Aorta (tissue), 5 donors: ENCODE data around the gene ARL10. TPM values are rescaled to one million over a fixed set of nuclear protein-coding genes. Genes with fewer than 3 reads are reported as not detected.

Experiments used
- ATAC-seq: fragments of 200-7000 bp; cut with Tn5 transposase; one replicate; pipeline ENCODE4 v1.9.1; 2022; ENCODE audit warnings: moderate library complexity; ENCODE audit not compliant: low FRiP score
- DNase-seq, 2 donors: peaks; one replicate each; pipeline ENCODE4 v3.0.0-alpha.2; 2020
- H3K27ac ChIP-seq, 2 donors: one replicate each; pipeline ENCODE4 v1.5.1; 2013; ENCODE audit warnings: low read length in 2 of 2, mild to moderate bottlenecking in 2 of 2, moderate library complexity in 2 of 2, control low read depth in 1 of 2, inconsistent platforms in 1 of 2, low read depth in 1 of 2
- H3K27me3 ChIP-seq, 2 donors: one replicate each; pipeline ENCODE4 v1.6.1; 2013; ENCODE audit warnings: control low read depth in 1 of 2, low read length in 1 of 2, mild to moderate bottlenecking in 1 of 2, moderate library complexity in 1 of 2; ENCODE audit not compliant: insufficient read depth in 2 of 2, control insufficient read depth in 1 of 2
- H3K36me3 ChIP-seq, 2 donors: one replicate each; pipeline ENCODE4 v1.6.1; 2013; ENCODE audit warnings: control low read depth in 1 of 2, low read length in 1 of 2, mild to moderate bottlenecking in 1 of 2; ENCODE audit not compliant: insufficient read depth in 2 of 2, control insufficient read depth in 1 of 2
- H3K4me1 ChIP-seq, 2 donors: one replicate each; pipeline ENCODE4 v1.6.1; 2013; ENCODE audit warnings: low read length in 2 of 2, control low read depth in 1 of 2, mild to moderate bottlenecking in 1 of 2, moderate library complexity in 1 of 2; ENCODE audit not compliant: insufficient read depth in 2 of 2, control insufficient read depth in 1 of 2
- H3K4me3 ChIP-seq, 2 donors: one replicate each; pipeline ENCODE4 v1.5.1; 2013; ENCODE audit warnings: low read length in 2 of 2, control low read depth in 1 of 2, mild to moderate bottlenecking in 1 of 2
- H3K9me3 ChIP-seq: one replicate; pipeline ENCODE4 v1.6.1; 2013; ENCODE audit warnings: mild to moderate bottlenecking, low read length; ENCODE audit not compliant: control insufficient read depth
- WGBS, 2 donors: extraction: QIAGEN DNeasy Blood & Tissue Kit; methylation state at CpG; one replicate each; pipeline ENCODE4 v1.1.7; 2013; 5-methylcytosine and 5-hydroxymethylcytosine counted together
- intact Hi-C, 2 donors: fragments of 100-400 bp; cut with DNase I; formaldehyde crosslinking; loops; one replicate each; pipeline versions ENCODE4 v1.14.2 to v1.15.0; 2022
- polyA plus RNA-seq, 2 donors: library from polyadenylated mRNA; stranded (reverse); fragments of 200-250 nt; gene quantifications; one replicate each; pipeline ENCODE4 v1.2.3, GENCODE V29; 2013
- total RNA-seq, 2 donors: library from RNA; stranded (reverse); fragmentation: NEBNext Ultra II Directional; extraction: Animal tissue kit (Norgen Biotek cat#: 25700); gene quantifications; one replicate each; pipeline ENCODE4 v1.2.1, GENCODE V29; 2021
- donor health status: healthy with polysubstance abuse.
- donor health status: Bipolar disorder and iron deficiency.
- donor health status: DM: no; HTN: no; CAD: no.
- donor health status: DM: no; HTN: no; CAD: no.
- donor health status: DM: yes; HTN: yes; CAD: no.

Gene ARL10
- total and polyA plus RNA-seq, 4 donors: 1.1 to 32.4 (median 10.8) TPM

DNA sequence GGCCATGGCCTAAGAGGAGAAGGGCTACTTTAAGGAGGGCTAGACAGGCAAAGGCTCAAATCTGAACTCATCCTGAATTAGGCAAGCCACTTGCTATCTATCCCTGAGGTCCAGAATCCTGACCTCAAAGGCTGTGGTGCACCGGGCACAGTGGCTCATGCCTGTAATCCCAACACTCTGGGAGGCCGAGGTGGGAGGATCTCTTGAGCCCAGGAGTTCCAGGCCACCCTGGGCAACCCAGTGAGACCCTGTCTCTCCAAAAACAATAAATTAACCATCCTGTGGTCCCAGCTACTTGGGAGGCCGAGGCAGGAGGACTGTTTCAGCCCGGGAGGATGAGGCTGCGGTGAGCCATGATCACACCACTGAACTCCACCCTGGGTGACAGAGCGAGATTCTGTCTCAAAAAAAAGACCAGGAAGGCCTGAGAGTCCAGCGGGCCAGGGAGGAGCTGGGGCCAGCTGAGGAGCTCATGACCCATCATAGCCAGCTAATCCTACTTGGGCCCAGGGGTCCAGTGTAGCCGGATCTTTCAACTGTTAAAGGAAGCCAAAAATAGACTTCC lies 19.2 kb downstream of the ARL10 start:
- DNase-seq: peak in 1 of 2 donors; percentile 63
- Histone ChIP-seq H3K9me3 (no peaks in the 10 kb centered on the region), H3K4me3 (no peak overlapping the region), H3K27ac (no peak overlapping the region), H3K27me3 (no peaks in the 10 kb centered on the region), H3K36me3 (peaks cover 0 to 3% of the 10 kb centered on the region in 2 donors), H3K4me1 (peaks cover 0 to 3% of the 10 kb centered on the region in 2 donors)
- ATAC-seq: no peak
- intact Hi-C loops: loop anchor here in 1 of 2 donors (10.0 kb wide), 1 partner anchor 150 kb away; the partner anchor contains the start of gene RNF44
- WGBS, 2 donors: 89 to 90% methylated on average over 8 of the region's 8 CpGs

DNA sequence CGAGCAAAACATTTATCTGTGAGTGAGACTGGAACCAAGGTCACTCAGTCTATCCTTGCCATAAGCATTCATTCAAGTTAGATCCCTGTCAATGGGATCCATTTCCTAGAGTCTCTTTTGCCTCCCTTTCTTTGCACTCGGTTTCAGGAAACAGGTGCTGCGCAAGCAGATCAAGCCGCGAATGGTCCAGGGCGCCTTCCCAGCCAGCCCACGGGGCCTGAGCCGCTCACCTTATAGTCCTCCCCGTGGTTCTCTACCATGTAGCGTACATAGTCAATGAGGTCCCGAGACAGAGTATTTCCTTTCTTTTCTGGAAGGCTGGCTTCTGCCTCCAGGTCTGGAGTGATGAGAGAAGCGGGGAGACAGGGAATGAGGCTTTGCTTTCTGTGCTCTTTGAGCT lies 19.7 kb downstream of the ARL10 start:
- H3K36me3 ChIP-seq: peaks cover 0 to 3% of the 10 kb centered on the region in 2 donors

DNA sequence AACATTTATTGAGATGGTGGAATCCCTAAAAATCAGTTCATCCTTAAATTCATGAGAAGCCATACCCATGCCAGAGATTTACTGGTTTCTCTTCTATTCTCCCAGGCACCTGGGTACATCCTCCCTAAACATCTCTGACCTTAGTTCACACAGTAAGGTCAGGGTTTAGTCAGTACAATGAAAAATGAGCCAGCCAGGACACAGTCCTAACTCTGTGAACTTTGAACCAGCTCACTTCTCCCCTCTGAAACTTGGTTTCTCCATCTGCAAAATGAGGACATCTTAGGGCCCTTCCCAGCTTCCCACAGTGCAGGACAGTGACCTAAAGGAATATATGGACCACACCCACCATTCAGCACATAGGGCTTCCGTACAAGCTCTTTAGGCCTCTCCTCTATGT lies 21.2 kb downstream of the ARL10 start:
- Histone ChIP-seq H3K27ac (no peak overlapping the region), H3K36me3 (peaks cover 0 to 3% of the 10 kb centered on the region in 2 donors), H3K27me3 (no peaks in the 10 kb centered on the region), H3K9me3 (no peaks in the 10 kb centered on the region), H3K4me3 (no peak overlapping the region), H3K4me1 (peaks cover 0 to 3% of the 10 kb centered on the region in 2 donors)
- peak in 1 of 2 donors; percentile 6 for DNase-seq
- intact Hi-C loops: loop anchor here (5.0 to 10.0 kb wide), 2 partner anchors 148 to 156 kb away; partner anchors contain the start of gene RNF44 (in 1 of the 2)
- 71 to 85% methylated on average over 1 of the region's 1 CpG for WGBS, 2 donors
- ATAC-seq: no peak

More for the DNA sequence above, 19.7 kb downstream of the ARL10 start:
- peak in 1 of 2 donors; percentile 34 for DNase-seq
- Histone ChIP-seq H3K27ac (no peak overlapping the region), H3K4me1 (peaks cover 0 to 3% of the 10 kb centered on the region in 2 donors), H3K4me3 (no peak overlapping the region), H3K27me3 (no peaks in the 10 kb centered on the region), H3K9me3 (no peaks in the 10 kb centered on the region)
- 89 to 92% methylated on average over 12 of the region's 12 CpGs for WGBS, 2 donors
- intact Hi-C loops: loop anchor here (5.0 to 10.0 kb wide), 2 partner anchors 150 to 157 kb away; partner anchors contain the start of gene RNF44 (in 1 of the 2)
- no peak for ATAC-seq

DNA sequence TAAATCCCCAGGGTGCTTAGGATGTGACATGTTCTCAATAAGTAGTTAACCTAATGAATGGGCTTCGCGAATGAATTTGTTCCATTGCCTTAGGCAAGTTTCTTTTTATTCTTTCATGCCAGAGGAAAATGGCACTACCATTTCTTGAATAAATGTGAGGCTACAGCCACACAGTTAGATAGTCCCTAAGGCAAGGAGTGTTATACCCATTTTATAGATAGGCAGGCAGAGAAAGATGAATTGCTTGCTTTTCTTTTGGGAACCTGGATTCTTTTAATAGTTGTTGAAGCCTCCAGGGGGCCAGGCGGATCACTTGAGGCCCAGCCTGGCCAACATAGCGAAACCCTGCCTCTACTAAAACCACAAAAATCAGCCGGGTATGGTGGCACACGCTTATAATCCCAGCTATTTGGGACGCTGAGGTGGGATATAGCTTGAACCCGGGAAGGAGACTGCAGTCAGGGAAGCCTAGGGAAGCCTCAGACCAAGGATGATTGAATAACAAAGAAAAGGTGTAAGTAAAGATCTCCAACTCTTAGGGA lies 22.2 kb downstream of the ARL10 start:
- no peaks in the 10 kb centered on the region for H3K9me3 ChIP-seq
- H3K27me3 ChIP-seq: no peaks in the 10 kb centered on the region
- ATAC-seq (no peak), DNase-seq (peak in 1 of 2 donors; percentile 4)
- H3K4me1 ChIP-seq: peaks cover 0 to 3% of the 10 kb centered on the region in 2 donors
- intact Hi-C loops: loop anchor here (5.0 to 10.0 kb wide), 2 partner anchors 147 to 155 kb away; partner anchors contain the start of gene RNF44 (in 1 of the 2)
- H3K4me3 ChIP-seq: peak overlapping the region in 1 of 2 donors; percentile 27
- H3K36me3 ChIP-seq: no peaks in the 10 kb centered on the region
- 33 to 34% methylated on average over 8 of the region's 8 CpGs for WGBS, 2 donors
- no peak overlapping the region for H3K27ac ChIP-seq

DNA sequence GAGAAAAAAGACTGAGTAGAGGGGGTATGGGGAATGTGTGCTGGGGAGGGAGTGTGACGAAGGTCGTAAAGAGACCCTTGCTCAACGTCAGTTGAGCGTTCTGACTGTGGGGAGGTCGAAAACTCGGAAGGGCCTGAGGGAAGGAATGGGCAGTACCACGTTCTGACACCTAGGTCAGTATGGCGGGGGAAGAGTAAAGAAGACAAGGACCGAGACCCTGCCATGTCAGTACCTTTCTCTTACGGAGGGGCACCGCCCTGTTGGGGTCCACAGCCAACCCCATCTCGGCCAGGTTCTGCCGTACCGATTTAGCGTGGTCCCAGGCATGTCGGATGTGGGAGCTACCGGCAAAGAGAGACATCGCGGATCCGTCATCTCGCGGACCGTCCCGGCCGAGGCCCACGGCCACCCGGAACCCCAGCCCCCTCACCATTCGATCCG lies 22.7 kb downstream of the ARL10 start:
- 0 to 1% methylated on average over 29 of the region's 29 CpGs for whole genome bisulfite sequencing, 2 donors
- H3K27me3 ChIP-seq: no peaks in the 10 kb centered on the region
- intact Hi-C loops: loop anchor here (2.0 to 10.0 kb wide), 3 partner anchors 23 to 154 kb away; partner anchors contain the start of genes ARL10 (in 1 of the 2) and RNF44 (in 1 of the 2)
- ATAC-seq (no peak), DNase-seq (no peak)
- peaks cover 0 to 1% of the 10 kb centered on the region in 2 donors for H3K36me3 ChIP-seq
- peaks cover 0 to 3% of the 10 kb centered on the region in 2 donors for H3K4me1 ChIP-seq
- H3K4me3 ChIP-seq: peak overlapping the region; percentile 27 to 35
- H3K27ac ChIP-seq: no peak overlapping the region
- H3K9me3 ChIP-seq: no peaks in the 10 kb centered on the region

DNA sequence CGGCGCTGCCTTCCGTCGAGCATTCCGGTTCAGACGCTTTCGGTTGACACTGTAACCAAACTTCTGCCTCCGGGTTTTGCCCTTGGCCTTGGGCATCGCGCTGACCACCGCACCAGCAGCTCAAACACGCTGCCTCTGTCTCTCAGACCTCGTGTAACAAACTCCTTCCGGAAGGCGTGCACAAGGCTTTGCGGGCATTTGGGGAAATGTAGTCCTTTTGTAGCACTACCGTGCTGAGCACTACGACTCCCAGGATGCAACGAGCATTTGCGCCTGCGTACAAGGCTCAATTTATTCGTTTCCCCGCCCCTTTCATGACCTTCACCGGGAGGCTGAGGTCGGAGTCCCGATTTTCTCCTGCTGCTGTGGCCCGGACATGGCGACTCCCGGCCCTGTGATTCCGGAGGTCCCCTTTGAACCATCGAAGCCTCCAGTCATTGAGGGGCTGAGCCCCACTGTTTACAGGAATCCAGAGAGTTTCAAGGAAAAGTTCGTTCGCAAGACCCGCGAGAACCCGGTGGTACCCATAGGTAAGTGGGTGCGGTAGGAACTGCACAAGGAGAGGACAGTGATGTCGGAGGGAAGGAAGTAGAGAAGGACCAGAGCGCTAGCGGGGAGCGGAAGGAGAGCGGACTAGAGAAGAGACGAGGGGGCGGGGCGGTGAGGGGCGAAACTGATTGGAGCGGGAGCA lies 23.3 kb downstream of the ARL10 start, which contains the start of the genes HIGD2A and NOP16:
TSS of gene HIGD2A (plus strand) at position 308 of the 691 bp plus-strand sequence. CDS start at position 377, 69 bp downstream.
TSS of gene NOP16 (minus strand) at position 155 of the 691 bp plus-strand sequence. CDS start at position 96, 59 bp downstream.
- H3K4me1 ChIP-seq: peaks cover 0 to 3% of the 10 kb centered on the region in 2 donors
- H3K9me3 ChIP-seq: no peaks in the 10 kb centered on the region
- WGBS, 2 donors: 0 to 1% methylated on average over 47 of the region's 47 CpGs
- DNase-seq (peak; percentile 100), ATAC-seq (peak; percentile 98)
- H3K27me3 ChIP-seq: no peaks in the 10 kb centered on the region
- peak within 1 kb of the TSS; percentile 31 to 56 for H3K27ac ChIP-seq
- peak within 1 kb of the TSS; percentile 35 to 39 for H3K4me3 ChIP-seq
- H3K36me3 ChIP-seq: peaks cover 0 to 1% of the 10 kb centered on the region in 2 donors
- intact Hi-C loops: loop anchor here (2.0 to 10.0 kb wide), 3 partner anchors 24 to 154 kb away; partner anchors contain the start of genes ARL10 (in 1 of the 2) and RNF44 (in 1 of the 2)

DNA sequence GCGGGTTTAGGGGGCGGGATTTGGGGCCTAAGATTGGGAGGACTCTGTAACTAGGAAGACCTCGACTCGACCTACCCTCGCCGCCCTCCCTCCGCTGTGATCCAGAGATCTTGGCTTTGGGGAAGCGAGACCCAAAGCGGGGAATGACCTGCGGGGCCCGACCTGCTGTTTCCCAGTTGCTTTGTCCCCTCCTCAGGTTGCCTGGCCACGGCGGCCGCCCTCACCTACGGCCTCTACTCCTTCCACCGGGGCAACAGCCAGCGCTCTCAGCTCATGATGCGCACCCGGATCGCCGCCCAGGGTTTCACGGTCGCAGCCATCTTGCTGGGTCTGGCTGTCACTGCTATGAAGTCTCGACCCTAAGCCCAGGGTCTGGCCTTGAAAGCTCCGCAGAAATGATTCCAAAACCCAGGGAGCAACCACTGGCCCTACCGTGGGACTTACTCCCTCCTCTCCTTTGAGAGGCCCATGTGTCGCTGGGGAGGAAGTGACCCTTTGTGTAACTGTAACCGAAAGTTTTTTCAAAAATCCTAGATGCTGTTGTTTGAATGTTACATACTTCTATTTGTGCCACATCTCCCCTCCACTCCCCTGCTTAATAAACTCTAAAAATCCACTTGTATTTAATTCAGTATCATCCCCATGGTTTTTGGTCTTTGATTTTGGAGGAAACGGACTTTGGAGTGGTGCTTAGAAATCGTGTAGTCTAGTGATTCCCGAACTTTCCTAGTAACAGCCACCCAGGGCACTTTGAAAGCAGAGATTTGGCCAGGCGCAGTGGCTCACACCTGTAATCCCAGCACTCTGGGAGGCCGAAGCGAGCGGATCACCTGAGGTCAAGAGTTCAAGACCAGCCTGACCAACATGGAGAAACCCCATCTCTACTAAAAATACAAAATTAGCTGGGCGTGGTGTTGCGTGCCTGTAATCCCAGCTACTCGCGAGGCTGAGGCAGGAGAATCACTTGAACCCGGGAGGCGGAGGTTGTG lies 24.1 kb downstream of the ARL10 start:
- H3K4me1 ChIP-seq: peaks cover 0 to 3% of the 10 kb centered on the region in 2 donors
- H3K27ac ChIP-seq: peak overlapping the region; percentile 29 to 31
- ATAC-seq: peak; percentile 67
- peaks cover 0 to 1% of the 10 kb centered on the region in 2 donors for H3K36me3 ChIP-seq
- peak overlapping the region; percentile 2 to 39 for H3K4me3 ChIP-seq
- intact Hi-C loops: loop anchor here (2.0 to 10.0 kb wide), 3 partner anchors 25 to 153 kb away; partner anchors contain the start of genes ARL10 (in 1 of the 2) and RNF44 (in 1 of the 2)
- H3K27me3 ChIP-seq: no peaks in the 10 kb centered on the region
- peak in 1 of 2 donors; percentile 64 for DNase-seq
- WGBS, 2 donors: 28 to 34% methylated on average over 34 to 41 of the region's 41 CpGs
- H3K9me3 ChIP-seq: no peaks in the 10 kb centered on the region
